Activated CD4-positive, alpha-beta T cell treated with anti-CD3 and anti-CD28 coated beads for 36 hours (primary cell): ENCODE measurements around the gene PRODH. TPM values are rescaled to one million over a fixed set of nuclear protein-coding genes. Genes with fewer than 3 reads are reported as not detected.
"Not testable (repeated sequence)": the region's sequence is repeated elsewhere in the genome, so short reads cannot be mapped to it uniquely, and the experiment has no call there.

Experiments used
- ATAC-seq: fragments of 200-7000 bp; cut with Tn5 transposase; one replicate; pipeline ENCODE4 v1.10.0; 2021; ENCODE audit warnings: mild to moderate bottlenecking, moderate library complexity
- CTCF ChIA-PET: fragments of 350-600 bp; sonication (Branson Sonifier 250); formaldehyde crosslinking; loops from one replicate; lab custom pipeline; 2021; ENCODE audit warnings: antibody characterized with exemption; lab: Charles Lee
- POLR2A ChIA-PET: fragments of 350-600 bp; sonication (Branson Sonifier 250); formaldehyde crosslinking; loops from one replicate; lab custom pipeline; 2021; ENCODE audit warnings: antibody characterized with exemption, inconsistent platforms; lab: Charles Lee
- DNase-seq: peaks from one replicate; pipeline ENCODE4 v3.0.0-alpha.2; 2020
- H3K27ac Mint-ChIP-seq: one replicate; pipeline ENCODE4 v1.8.0; 2021; ENCODE audit warnings: mixed read lengths
- H3K27me3 Mint-ChIP-seq: one replicate; pipeline ENCODE4 v1.8.0; 2021; ENCODE audit warnings: mixed read lengths
- H3K36me3 Mint-ChIP-seq: one replicate; pipeline ENCODE4 v1.8.0; 2021; ENCODE audit warnings: low read depth, mixed read lengths
- H3K4me1 Mint-ChIP-seq: one replicate; pipeline ENCODE4 v1.8.0; 2021; ENCODE audit warnings: mixed read lengths
- H3K4me3 Mint-ChIP-seq: one replicate; pipeline ENCODE4 v1.8.0; 2021; ENCODE audit warnings: mild to moderate bottlenecking, moderate library complexity, mixed read lengths
- H3K9me3 Mint-ChIP-seq: one replicate; pipeline ENCODE4 v1.8.0; 2021; ENCODE audit warnings: low read depth, mixed read lengths
- intact Hi-C, 2 experiments: fragments of 100-400 bp; cut with DNase I in 1 of 2; cut with micrococcal nuclease in 1 of 2; formaldehyde crosslinking; loops; one replicate each; pipeline versions ENCODE4 v1.14.2 to v1.15.1; 2022 to 2024; cut with DNase I, micrococcal nuclease
- total RNA-seq, 2 experiments: library from RNA; stranded (reverse); gene quantifications; one replicate each; pipeline ENCODE4 v1.2.3, GENCODE V29; 2021

The PRODH gene
- total RNA-seq, 2 experiments from 2014 or later, result not detected

GRCh38 chr22:18958321-18958705 lies 22.2 kb upstream of the PRODH start:
- intact Hi-C loops, H3K27ac Mint-ChIP-seq, ATAC-seq, H3K27me3 Mint-ChIP-seq, H3K9me3 Mint-ChIP-seq, CTCF ChIA-PET, H3K4me1 Mint-ChIP-seq, H3K4me3 Mint-ChIP-seq, POLR2A ChIA-PET, H3K36me3 Mint-ChIP-seq, DNase-seq: not testable (repeated sequence)

GRCh38 chr22:18957621-18958320 lies 21.7 kb upstream of the PRODH start:
- CTCF ChIA-PET, DNase-seq, H3K4me1 Mint-ChIP-seq, H3K4me3 Mint-ChIP-seq, H3K27me3 Mint-ChIP-seq, H3K36me3 Mint-ChIP-seq, ATAC-seq, H3K27ac Mint-ChIP-seq, intact Hi-C loops, POLR2A ChIA-PET, H3K9me3 Mint-ChIP-seq: not testable (repeated sequence)

- H3K27ac Mint-ChIP-seq, H3K4me1 Mint-ChIP-seq, ATAC-seq, intact Hi-C loops, H3K27me3 Mint-ChIP-seq, DNase-seq, POLR2A ChIA-PET, CTCF ChIA-PET, H3K4me3 Mint-ChIP-seq, H3K36me3 Mint-ChIP-seq, H3K9me3 Mint-ChIP-seq: not testable (repeated sequence)
Observed at GRCh38 chr22:18956956-18957355, 20.9 kb upstream of the PRODH start.

- H3K4me1 Mint-ChIP-seq, POLR2A ChIA-PET, intact Hi-C loops, ATAC-seq, H3K9me3 Mint-ChIP-seq, H3K27me3 Mint-ChIP-seq, DNase-seq, CTCF ChIA-PET, H3K36me3 Mint-ChIP-seq, H3K27ac Mint-ChIP-seq, H3K4me3 Mint-ChIP-seq: not testable (repeated sequence)
Observed at GRCh38 chr22:18956121-18956895, 20.2 kb upstream of the PRODH start.

GRCh38 chr22:18955696-18956095 lies 19.6 kb upstream of the PRODH start:
- intact Hi-C loops, result no loop called here
- CTCF ChIA-PET, result no interaction called here
- DNase-seq, result no peak
- Mint-ChIP-seq H3K36me3 (no peaks in the 10 kb centered on the region), H3K27ac (no peak overlapping the region), H3K4me1 (no peaks in the 10 kb centered on the region), H3K9me3 (no peaks in the 10 kb centered on the region), H3K27me3 (no peaks in the 10 kb centered on the region), H3K4me3 (no peak overlapping the region)
- POLR2A ChIA-PET, result no interaction called here
- ATAC-seq, result no peak

- intact Hi-C loops, result no loop called here
- POLR2A ChIA-PET, result no interaction called here
- ATAC-seq, result no peak
- Mint-ChIP-seq H3K27me3 (no peaks in the 10 kb centered on the region), H3K4me3 (no peak overlapping the region), H3K27ac (no peak overlapping the region), H3K9me3 (no peaks in the 10 kb centered on the region), H3K36me3 (no peaks in the 10 kb centered on the region), H3K4me1 (no peaks in the 10 kb centered on the region)
- CTCF ChIA-PET, result no interaction called here
- DNase-seq, result no peak
Observed at GRCh38 chr22:18954990-18955571, 19.0 kb upstream of the PRODH start.

- H3K4me3 Mint-ChIP-seq, H3K27ac Mint-ChIP-seq, intact Hi-C loops, H3K9me3 Mint-ChIP-seq, CTCF ChIA-PET, H3K36me3 Mint-ChIP-seq, H3K27me3 Mint-ChIP-seq, POLR2A ChIA-PET, H3K4me1 Mint-ChIP-seq: not testable (repeated sequence)
- ATAC-seq (peak; percentile 81), DNase-seq (peak; percentile 64)
Observed at GRCh38 chr22:18954303-18954989, 18.4 kb upstream of the PRODH start.

GRCh38 chr22:18953128-18953527 lies 17.0 kb upstream of the PRODH start:
- H3K27ac Mint-ChIP-seq, CTCF ChIA-PET, H3K27me3 Mint-ChIP-seq, H3K9me3 Mint-ChIP-seq, DNase-seq, ATAC-seq, H3K36me3 Mint-ChIP-seq, H3K4me1 Mint-ChIP-seq, intact Hi-C loops, POLR2A ChIA-PET, H3K4me3 Mint-ChIP-seq: not testable (repeated sequence)

- no peaks in the 10 kb centered on the region for H3K36me3 Mint-ChIP-seq
- no peak overlapping the region for H3K4me3 Mint-ChIP-seq
- H3K9me3 Mint-ChIP-seq, result no peaks in the 10 kb centered on the region
- POLR2A ChIA-PET, result no interaction called here
- no peak overlapping the region for H3K27ac Mint-ChIP-seq
- CTCF ChIA-PET, result no interaction called here
- DNase-seq (no peak), ATAC-seq (no peak)
- H3K4me1 Mint-ChIP-seq, result no peaks in the 10 kb centered on the region
- H3K27me3 Mint-ChIP-seq, result peaks cover 6% of the 10 kb centered on the region
- intact Hi-C loops, result no loop called here
Observed at GRCh38 chr22:18952022-18952421, 15.9 kb upstream of the PRODH start.

GRCh38 chr22:18950141-18950540 lies 14.0 kb upstream of the PRODH start:
- Mint-ChIP-seq H3K27me3 (peaks cover 6% of the 10 kb centered on the region), H3K4me3 (no peak overlapping the region), H3K4me1 (no peaks in the 10 kb centered on the region), H3K36me3 (no peaks in the 10 kb centered on the region), H3K9me3 (no peaks in the 10 kb centered on the region), H3K27ac (no peak overlapping the region)
- CTCF ChIA-PET, result no interaction called here
- POLR2A ChIA-PET, result no interaction called here
- no peak for DNase-seq
- intact Hi-C loops, result no loop called here
- no peak for ATAC-seq

GRCh38 chr22:18947905-18948304 lies 11.8 kb upstream of the PRODH start:
- ATAC-seq, result no peak

More at GRCh38 chr22:18947905-18948304, 11.8 kb upstream of the PRODH start:
- ChIA-PET CTCF (no interaction called here), POLR2A (interaction anchor here (0.5 kb wide), 1 partner anchor 742 kb away, joined by 5 read pairs; no protein-coding TSS in a partner anchor)
- Mint-ChIP-seq H3K4me1 (no peaks in the 10 kb centered on the region), H3K4me3 (no peak overlapping the region), H3K27ac (no peak overlapping the region), H3K36me3 (no peaks in the 10 kb centered on the region), H3K9me3 (no peaks in the 10 kb centered on the region), H3K27me3 (peaks cover 6% of the 10 kb centered on the region)
- intact Hi-C loops, result no loop called here
- no peak for DNase-seq
